Activated CD4-positive, alpha-beta T cell treated with anti-CD3 and anti-CD28 coated beads for 24 hours (primary cell): ENCODE data around the gene PCLAF.

ENCODE experiments used
- DNase-seq, 2 donors: peaks; one replicate each; pipeline ENCODE4 v3.0.0-alpha.2; 2020; ENCODE audit warnings: low read depth in 2 of 2

PCLAF gene

DNA sequence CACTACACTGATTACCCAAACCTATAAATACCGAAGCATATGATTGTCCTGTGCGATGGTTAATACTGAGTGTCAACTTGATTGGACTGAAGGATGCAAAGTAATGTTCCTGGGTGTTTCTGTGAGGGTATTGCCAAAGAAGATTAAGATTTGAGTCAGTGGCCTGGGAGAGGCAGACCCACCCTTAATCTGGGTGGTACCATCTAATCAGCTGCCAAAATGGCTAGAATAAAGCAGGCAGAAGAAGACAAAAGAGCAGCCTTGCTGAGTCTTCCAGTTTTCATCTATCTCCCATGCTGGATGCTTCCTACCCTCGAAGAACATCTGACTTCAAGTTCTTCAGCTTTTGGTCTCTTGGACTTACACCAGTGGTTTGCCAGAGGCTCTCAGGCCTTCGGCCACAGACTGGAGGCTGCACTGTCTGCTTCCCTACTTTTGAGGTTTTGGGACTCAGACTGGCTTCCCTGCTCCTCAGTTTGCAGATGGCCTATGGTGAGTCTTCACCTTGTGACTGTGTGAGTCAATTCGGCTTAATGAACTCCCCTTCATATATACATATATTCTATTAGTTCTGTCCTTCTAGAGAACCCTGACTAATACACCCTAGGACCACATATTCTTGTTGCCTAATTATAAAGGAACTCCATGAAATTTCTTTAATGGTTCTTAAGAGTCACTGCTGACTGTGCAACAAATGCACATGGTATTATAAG lies 56.9 kb downstream of the PCLAF start:
- no peak for DNase-seq

DNA sequence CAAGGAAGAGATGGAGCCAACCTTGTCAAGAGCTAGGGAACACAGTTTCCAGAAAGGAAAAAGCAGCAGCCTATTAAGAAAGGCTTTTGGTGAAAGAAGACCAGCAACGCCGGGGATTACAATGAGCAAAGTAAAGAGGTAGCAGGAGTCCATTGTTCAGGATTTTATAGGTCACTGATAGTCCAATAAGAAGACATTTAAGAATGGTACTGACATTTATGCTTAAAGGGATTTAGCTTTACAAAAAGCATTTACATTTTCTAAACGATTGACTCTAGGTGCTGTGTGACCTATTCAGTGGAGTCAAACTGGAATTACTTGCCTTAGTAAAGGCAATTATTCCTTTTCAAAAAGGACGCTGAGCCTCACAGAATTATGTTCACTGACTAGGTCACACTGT lies 66.0 kb downstream of the PCLAF start:
- DNase-seq: no peak

DNA sequence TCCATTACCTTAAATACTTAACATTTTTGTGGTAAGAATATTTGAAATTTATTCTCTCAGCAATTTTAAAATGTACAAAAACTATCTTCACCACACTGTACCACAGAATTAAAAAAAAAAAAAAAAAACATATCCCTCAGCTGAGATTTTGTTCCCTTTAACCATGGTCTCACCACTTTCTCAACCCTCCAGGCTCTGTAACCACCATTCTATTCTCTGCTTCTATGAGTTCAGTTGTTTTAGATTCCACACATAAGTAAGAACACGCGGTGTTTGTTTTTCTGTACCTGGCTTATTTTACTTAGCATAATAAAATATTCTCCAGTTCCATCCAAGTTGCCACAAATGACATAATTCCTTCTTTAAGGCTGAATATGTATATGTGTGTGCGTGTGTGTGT lies 66.8 kb downstream of the PCLAF start:
- no peak for DNase-seq
